Glomerular visceral epithelial cell (primary cell): ENCODE results near the gene MFNG.
A peak's percentile ranks its signal among the peaks of the same experiment; 100 is the strongest.

Experiments used
- DNase-seq: peaks from one replicate; pipeline ENCODE4 v3.0.0-alpha.2; 2016; ENCODE audit errors: extremely low spot score

MFNG gene

DNA sequence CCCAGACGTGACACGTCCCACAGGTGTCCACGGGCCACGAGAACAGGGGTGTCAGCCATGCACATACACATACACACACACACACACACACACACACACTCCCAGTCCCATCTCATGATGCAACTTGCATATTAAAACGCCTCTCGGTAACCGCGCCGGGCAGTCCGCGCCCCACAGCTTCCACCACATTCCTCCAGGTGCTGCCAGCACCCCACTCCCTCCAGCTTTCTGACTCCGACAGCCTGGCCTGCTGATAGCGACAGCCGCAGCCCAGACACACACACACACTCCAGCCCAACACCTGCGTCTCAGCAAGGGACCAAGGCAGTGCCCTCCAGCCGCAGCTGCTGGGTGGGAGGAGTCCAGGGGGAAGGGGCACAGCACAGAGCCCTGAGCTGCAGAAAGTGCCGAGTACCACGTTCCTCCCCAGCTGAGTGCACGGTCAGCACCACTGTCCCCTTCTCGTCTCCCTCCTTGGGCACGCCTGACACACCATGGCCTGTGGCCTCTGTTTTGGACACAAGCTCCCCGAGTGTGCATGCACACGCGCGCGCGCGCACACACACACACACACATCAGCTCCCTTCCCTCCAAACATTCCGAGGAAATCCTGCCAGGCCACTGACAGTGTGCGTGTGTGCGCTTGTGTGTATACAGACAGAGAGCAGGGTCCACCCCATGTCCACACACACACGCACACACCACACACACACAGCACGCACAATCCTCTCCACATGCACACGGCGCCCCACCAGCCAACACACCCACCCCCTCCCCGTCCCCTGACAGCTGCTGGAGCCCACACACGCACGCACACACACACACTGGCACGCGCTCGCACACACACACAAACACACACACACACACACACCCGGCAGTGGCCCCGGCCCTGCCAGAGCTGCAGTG lies 60.1 kb downstream of the MFNG start:
- peak; percentile 85 for DNase-seq

DNA sequence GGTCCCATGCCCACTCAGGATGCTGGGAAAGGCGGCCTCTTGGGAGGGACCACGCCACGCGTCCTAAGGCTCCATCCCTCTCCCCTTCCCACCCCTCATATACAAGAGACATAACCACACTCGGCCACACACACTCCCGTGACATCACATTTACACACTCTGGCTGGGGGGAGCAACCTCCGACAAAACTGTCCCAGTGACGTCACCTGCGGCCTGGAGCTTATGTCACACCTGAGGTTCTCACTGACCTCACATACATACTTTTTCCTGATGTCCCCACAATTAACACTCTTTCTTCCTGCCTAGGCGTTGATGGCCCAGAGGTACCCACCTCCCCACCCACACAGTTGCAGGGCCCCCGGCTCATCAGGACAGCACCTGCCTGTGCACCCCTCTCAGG lies 60.8 kb downstream of the MFNG start:
- no peak for DNase-seq

DNA sequence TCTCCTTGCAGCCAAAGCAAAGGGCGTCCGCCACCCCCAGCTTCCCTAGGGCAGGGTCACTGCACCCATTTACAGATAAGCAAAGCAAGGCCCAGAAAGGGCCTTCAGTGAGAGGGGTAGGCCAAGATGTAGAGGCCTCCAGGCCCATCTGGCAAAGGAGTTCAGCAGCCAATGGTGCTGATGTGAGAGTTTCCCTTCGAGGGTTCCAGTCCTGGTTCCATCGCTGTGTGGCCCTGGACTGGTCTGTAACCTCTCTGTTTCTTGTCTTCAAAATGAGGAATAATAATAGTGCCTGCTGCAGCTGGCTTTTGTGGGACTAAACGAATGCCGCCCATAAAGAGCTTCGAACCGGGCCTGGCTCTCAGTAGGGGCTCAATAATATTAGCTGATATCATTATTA lies 62.9 kb downstream of the MFNG start:
- no peak for DNase-seq

DNA sequence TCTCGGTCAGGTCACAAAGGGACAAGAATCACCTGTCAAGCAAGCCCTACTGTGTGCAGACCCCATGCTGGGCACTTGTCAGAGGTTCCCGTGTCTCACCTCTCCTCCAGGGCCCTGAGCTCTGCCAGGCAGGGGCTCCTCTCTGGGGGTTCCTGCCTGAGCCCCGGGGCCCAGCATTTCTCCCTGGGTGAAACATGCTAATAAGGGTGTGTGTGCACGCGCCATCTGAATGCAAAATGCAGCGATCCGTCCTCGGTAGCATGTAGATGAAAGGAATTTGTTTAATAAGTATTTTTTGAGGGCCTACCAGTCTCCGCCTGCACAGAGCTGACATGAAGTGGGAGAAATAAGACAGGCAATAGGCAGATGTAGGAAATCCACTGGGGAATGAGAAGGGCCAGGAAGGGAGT lies 64.7 kb downstream of the MFNG start:
- no peak for DNase-seq

DNA sequence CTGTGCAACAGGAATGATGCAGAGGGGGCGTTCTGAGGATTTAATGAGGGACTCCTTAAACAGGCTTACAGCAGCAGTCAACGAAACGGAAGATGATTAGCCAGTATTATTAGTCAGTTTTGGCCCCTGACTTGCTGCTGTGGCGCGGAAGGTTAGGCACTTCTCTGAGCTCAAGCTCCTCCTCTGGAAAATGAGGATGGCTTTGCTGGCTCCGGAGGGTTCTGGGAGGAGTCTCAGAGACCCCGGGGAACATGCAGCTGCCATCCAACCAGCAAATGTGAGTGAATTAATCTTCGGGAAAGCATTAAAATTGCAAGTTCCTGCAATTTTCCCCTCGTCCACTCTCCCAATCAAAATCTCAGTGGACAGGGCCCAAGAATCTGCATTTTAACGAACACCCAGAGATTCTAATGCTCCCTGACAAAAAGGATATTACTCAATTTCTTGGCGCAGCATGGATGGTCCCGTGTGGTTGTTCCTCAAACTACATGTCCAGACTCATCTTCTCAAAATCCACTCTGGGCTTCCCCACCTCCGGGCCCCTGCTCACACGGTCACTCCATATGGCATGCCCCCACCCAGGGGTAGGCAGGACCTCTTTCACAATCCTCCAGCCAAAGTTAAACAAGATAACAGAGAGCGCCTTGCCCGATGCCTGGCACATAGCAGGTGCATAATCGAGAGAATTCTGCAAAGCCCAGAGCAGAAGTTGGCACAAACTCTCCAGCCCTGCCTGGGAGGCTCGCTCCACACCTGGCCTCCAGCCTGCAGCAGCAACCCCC lies 65.3 kb downstream of the MFNG start:
- peak; percentile 7 for DNase-seq

DNA sequence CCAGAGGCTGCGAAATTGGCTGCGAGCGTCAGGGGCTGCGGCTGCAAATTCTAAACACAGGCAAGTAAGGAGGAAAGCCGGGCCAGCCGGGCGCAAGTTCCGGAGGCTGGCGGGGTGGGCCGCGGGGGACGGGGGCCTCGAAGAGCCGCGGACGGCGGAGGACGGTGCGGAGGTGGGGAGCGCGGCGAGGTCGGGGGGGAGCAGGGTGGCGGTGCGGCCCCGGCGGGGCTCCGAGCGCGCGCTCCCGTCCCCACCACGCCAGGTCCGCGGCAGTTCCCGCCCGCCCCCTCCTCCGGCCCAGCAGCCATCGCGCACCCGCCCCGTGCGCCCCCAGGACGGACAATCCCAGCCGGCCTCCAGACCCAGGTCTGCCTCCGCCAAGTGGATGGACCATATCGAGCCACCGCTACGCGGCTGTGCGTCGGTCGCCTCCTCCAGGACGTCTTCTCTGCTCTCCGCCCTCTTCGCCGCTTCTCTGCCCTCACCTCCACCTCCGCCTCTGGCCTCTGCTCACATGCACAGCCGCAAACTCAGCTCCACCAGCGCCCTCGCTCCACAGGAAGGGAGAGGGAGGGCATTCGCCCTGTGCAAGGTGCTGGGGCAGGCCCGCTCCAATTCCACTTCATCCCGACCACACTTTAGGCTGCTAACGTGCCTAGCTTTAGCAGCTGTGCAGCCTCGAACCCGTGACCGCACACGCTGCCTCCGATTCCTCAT lies 66.1 kb downstream of the MFNG start:
- peak; percentile 53 for DNase-seq

DNA sequence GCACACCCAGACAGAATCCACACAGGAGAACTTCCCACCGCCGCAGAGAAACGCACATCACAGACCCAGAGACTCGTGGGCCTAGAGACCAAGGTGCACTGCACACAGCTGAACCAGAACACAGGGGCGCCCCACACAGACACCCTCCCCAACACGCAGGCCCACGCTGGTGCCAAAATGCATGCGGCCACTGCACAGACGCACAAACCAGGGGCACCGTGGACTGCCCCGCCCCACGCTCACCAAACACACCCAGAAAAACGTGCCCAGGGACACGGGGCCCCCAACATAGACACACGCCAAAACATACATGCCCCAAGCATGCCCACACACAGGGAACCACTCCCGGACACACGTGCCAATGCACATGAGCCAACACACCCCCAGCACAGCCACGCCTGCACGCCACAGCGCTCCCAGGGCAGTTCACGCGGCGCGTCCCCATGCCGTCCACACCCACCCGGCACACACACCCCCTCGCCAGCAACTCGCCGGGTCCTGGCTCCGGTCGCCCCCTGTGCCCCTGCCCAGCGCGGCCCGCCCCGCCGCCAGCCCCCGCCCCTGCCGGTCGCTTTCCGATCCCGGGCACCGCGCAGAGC lies 66.7 kb downstream of the MFNG start:
- DNase-seq = no peak
